Testis (tissue), 3 donors: ENCODE measurements around the gene LGALS7. TPM values are rescaled to one million over a fixed set of nuclear protein-coding genes. Genes with fewer than 3 reads are reported as not detected.
A peak's percentile ranks its signal among the peaks of the same experiment; 100 is the strongest.
"Not testable (repeated sequence)": the region's sequence is repeated elsewhere in the genome, so short reads cannot be mapped to it uniquely, and the experiment has no call there.

Experiments used
- DNase-seq: peaks from one replicate; pipeline ENCODE4 v3.0.0-alpha.2; 2019
- H3K27ac ChIP-seq, 2 donors: fragments of 200-600 bp; sonication (generic); one replicate each; pipeline ENCODE4 v1.5.1; 2019
- H3K27me3 ChIP-seq: fragments of 200-600 bp; sonication (generic); one replicate; pipeline ENCODE4 v1.5.1; 2019
- H3K36me3 ChIP-seq: fragments of 200-600 bp; sonication (generic); one replicate; pipeline ENCODE4 v1.5.1; 2017; ENCODE audit warnings: low read depth; ENCODE audit errors: missing control alignments
- H3K4me1 ChIP-seq: fragments of 200-600 bp; sonication (generic); one replicate; pipeline ENCODE4 v1.5.1; 2019
- H3K4me3 ChIP-seq, 2 donors: fragments of 200-600 bp; sonication (generic); one replicate each; pipeline ENCODE4 v1.5.1; 2017 to 2019
- H3K9me3 ChIP-seq: fragments of 200-600 bp; sonication (generic); one replicate; pipeline ENCODE4 v1.5.1; 2017
- POLR2A ChIP-seq: fragments of 450-650 bp; IDR thresholded peaks from one replicate; pipeline ENCODE4 v1.6.1; 2017; ENCODE audit warnings: antibody characterized with exemption, mild to moderate bottlenecking, moderate library complexity
- WGBS, 2 donors: methylation state at CpG; one replicate each; pipeline ENCODE4 v1.1.5; 2018; 5-methylcytosine and 5-hydroxymethylcytosine counted together
- intact Hi-C: fragments of 100-400 bp; cut with DNase I; formaldehyde crosslinking; loops from one replicate; pipeline ENCODE4 v1.15.1; 2023; ENCODE audit warnings: low total_unique reads
- polyA plus RNA-seq: library from polyadenylated mRNA; stranded (reverse); fragments of 350-450 nt; fragmentation: Illumina TruSeq; extraction: RNeasy Lipid Tissue Mini Kit (QIAGEN cat#74804); gene quantifications from one replicate; pipeline ENCODE4 v1.2.3, GENCODE V29; 2014; ENCODE audit warnings: low read depth, low replicate concordance; ENCODE audit not compliant: insufficient read depth
- total RNA-seq, 2 donors: library from RNA; depleted of rRNA; stranded (reverse); fragments of >200 nt; gene quantifications; one replicate each; pipeline ENCODE4 v1.2.3, GENCODE V29; 2016
- TF ChIP-seq, protein P1 (sequence below), 3 experiments: fragments of 450-650 bp in 2 of 3; fragments of 200-600 bp in 1 of 3; sonication (generic) in 1 of 3; IDR thresholded peaks; one replicate each; pipeline ENCODE4 v1.5.1; 2016 to 2019; ENCODE audit warnings: antibody characterized with exemption in 3 of 3, mild to moderate bottlenecking in 2 of 3, moderate library complexity in 1 of 3

Gene LGALS7
- total and polyA plus RNA-seq, 3 donors from 2014 or later: 4.4 TPM; not detected in 2

DNA sequence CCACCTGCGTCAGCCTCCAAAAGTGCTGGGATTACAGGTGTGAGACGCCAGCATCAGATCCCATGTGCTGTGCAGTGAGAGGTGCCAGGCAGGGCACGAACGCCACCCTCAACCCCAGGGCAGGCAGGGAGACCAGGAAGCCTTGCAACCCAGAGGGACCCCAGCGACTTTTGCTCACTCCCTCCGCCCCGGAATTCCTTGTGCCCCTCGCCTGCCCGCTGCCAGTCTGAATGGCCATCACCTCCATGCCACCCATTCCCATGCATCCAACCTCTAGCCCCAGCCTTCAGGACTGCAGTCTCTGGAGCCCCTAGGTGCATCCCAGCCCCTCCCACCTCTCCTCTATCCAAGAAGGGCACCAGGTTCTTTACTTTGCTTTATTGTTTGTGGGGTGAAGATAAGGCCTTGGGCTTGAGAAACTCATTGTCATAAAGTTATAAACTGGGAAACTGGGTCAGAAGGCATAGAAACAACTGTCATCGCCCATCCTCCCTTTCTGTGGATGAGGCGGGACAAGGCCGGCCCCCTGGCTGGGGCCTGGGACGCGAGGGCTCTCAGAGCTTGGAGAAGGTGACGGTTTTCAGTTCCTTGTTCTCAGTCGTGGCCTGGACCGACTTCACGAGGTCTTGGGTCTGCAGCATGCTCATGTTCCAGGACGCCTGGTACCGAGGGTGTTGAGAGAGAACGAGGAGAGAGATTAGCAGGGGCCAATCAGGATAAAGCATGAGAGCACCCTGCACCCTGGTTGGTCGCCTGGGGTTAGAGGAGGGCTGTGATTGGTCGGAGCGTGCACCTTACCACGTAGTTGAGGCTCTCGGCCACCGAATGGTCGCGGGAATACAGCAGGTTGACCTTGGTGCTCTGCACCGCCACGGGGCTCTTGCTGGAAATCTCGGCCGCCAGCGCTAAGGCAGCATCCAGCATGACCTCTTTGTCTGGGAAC is 42.0 kb upstream of the LGALS7 start:
- no peaks in the 10 kb centered on the region for H3K36me3 ChIP-seq
- WGBS, 2 donors: 65 to 69% methylated on average over 17 to 34 of the region's 34 CpGs

DNA sequence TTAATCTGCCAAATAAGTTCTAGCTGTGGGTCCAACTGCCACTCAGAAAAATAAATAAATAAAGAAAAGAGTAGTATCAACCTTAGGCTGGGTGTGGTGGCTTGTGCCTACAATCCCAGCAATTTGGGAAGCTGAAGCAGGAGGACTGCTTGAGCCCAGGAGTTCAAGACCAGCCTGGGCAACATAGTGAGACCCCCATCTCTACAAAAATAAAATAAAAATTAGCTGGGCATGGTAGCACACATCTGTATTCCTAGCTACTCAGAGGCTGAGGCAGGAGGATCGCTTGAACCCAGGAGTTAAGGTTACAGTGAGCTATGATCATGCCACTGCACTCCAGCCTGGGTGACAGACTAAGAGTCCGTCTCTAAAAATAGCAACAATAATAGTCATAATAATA is 40.6 kb upstream of the LGALS7 start:
- H3K4me3 ChIP-seq, H3K9me3 ChIP-seq, intact Hi-C loops, H3K27ac ChIP-seq, H3K36me3 ChIP-seq, H3K27me3 ChIP-seq, DNase-seq: not testable (repeated sequence)
- 67 to 83% methylated on average over 2 of the region's 2 CpGs for WGBS, 2 donors
- peaks cover 15% of the 10 kb centered on the region for H3K4me1 ChIP-seq

More for the DNA sequence above, 42.0 kb upstream of the LGALS7 start:
- Histone ChIP-seq H3K4me1 (peaks cover 23% of the 10 kb centered on the region), H3K9me3 (no peaks in the 10 kb centered on the region), H3K27ac (no peak overlapping the region), H3K4me3 (peak overlapping the region in 1 of 2 donors; percentile 15), H3K27me3 (no peaks in the 10 kb centered on the region)
- DNase-seq: peak; percentile 62
- intact Hi-C loops: no loop called here
- TF ChIP-seq, protein P1, sequence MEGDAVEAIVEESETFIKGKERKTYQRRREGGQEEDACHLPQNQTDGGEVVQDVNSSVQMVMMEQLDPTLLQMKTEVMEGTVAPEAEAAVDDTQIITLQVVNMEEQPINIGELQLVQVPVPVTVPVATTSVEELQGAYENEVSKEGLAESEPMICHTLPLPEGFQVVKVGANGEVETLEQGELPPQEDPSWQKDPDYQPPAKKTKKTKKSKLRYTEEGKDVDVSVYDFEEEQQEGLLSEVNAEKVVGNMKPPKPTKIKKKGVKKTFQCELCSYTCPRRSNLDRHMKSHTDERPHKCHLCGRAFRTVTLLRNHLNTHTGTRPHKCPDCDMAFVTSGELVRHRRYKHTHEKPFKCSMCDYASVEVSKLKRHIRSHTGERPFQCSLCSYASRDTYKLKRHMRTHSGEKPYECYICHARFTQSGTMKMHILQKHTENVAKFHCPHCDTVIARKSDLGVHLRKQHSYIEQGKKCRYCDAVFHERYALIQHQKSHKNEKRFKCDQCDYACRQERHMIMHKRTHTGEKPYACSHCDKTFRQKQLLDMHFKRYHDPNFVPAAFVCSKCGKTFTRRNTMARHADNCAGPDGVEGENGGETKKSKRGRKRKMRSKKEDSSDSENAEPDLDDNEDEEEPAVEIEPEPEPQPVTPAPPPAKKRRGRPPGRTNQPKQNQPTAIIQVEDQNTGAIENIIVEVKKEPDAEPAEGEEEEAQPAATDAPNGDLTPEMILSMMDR (IDR thresholded peaks at IDR 0.05): no peak
- TF ChIP-seq POLR2A: no peak

DNA sequence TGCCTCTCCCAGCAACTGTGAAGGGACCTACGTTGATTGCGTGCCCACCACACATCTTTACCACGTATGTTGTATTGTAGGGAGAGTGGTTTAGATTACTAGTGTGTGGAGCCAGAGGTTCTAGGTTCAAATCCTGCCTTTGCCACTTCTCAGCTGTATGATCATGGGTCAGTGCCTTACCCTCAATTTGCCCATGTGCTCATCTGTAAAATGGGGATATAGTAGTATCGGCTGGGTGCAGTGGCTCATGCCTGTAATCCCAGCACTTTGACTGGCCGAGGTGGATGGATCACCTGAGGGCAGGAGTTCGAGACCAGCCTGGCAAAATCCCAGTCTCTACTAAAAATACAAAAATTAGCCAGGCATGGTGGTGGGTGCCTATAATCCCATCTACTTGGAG is 40.0 kb upstream of the LGALS7 start:
- intact Hi-C loops: no loop called here
- no peak for DNase-seq
- Histone ChIP-seq H3K9me3 (no peaks in the 10 kb centered on the region), H3K27me3 (no peaks in the 10 kb centered on the region), H3K4me3 (no peak overlapping the region), H3K4me1 (peaks cover 9% of the 10 kb centered on the region), H3K27ac (no peak overlapping the region), H3K36me3 (no peaks in the 10 kb centered on the region)
- no peak for TF ChIP-seq POLR2A
- TF ChIP-seq, protein P1 (IDR thresholded peaks at IDR 0.05): no peak
- 89 to 91% methylated on average over 6 of the region's 6 CpGs for WGBS, 2 donors

DNA sequence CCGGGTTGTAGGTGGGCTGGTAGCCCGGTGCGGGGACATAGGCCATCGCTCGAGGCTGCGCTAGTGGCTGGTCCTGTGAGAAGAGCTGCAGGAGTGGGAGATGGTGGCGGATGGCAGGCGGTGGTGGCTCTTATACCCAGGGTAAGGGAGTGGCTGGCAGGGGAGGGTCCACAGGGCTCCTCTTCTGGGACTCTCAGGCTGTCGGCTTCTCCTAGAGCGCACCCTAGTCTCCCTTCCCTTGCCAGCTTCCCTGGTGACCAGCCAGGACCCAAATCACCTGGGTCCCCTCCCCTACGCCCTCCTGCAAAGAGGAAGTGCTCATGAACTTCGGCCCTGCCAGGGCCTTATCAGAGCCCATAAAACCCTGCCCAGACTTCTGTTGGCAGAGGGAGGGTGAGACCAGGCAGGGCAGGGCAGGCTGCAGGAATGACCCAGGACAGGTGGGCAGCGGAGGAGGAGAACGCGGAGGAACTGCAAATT is 39.6 kb upstream of the LGALS7 start, which contains the start of gene LGALS4:
TSS of gene LGALS4 (minus strand) at position 105 of the 480 bp plus-strand sequence. CDS start at position 46, 59 bp downstream.
- DNase-seq: no peak
- Histone ChIP-seq H3K4me3 (no peak within 1 kb of the TSS), H3K36me3 (no peaks in the 10 kb centered on the region), H3K27me3 (no peaks in the 10 kb centered on the region), H3K27ac (no peak within 1 kb of the TSS), H3K9me3 (no peaks in the 10 kb centered on the region), H3K4me1 (peaks cover 5% of the 10 kb centered on the region)
- intact Hi-C loops: no loop called here
- WGBS, 2 donors: 85 to 87% methylated on average over 9 to 15 of the region's 15 CpGs
- no peak for TF ChIP-seq POLR2A
- TF ChIP-seq, protein P1 (IDR thresholded peaks at IDR 0.05): no peak

DNA sequence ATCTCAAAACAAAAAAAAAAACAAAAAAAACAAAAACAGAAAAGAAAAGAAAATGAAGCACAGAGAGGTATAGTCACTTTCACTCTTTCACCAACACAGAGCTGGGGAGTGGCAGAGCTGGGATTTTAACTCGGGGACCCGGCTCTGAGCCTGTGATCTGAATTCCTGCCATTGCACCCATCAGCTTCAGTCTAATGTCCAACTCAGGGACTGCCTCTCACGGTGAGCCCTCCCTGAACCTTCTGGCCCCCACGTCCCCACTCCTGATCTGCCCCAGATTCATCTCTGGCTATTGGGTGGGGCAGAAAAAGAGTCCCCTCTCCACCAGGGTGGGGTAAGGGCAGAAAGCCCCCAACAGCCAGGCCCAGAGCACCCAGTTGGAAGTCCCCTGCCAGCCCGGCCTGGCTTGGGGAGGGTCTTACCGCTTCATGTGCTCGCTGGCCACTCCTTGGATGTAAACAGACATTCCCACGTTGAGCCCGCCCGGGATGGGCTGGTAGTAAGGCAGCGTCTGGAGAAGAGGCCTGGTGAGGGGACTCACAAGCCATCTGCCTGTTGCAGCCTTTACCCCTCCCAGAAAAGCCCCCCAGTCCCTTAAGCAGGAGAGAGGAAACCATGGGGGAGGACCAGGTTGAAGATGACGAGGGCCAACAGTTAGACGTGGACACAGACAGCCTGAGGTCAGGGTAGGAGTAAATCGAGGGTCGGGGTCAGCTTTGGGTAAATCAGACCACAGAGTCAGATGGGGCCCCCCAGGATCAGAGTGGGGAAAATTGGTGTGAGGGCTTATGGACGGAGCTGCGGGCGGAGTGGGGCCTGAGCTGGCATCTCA is 38.9 kb upstream of the LGALS7 start:
- WGBS, 2 donors: 87 to 90% methylated on average over 16 to 18 of the region's 18 CpGs
- Histone ChIP-seq H3K4me1 (peaks cover 3% of the 10 kb centered on the region), H3K27me3 (no peaks in the 10 kb centered on the region), H3K4me3 (no peak overlapping the region), H3K9me3 (no peaks in the 10 kb centered on the region), H3K27ac (no peak overlapping the region), H3K36me3 (no peaks in the 10 kb centered on the region)
- intact Hi-C loops: no loop called here
- TF ChIP-seq, protein P1 (IDR thresholded peaks at IDR 0.05): no peak
- TF ChIP-seq POLR2A: no peak
- no peak for DNase-seq
